Stimulated activated naive CD8-positive, alpha-beta T cell treated with anti-CD3 and anti-CD28 coated beads, Interleukin-15, Interleukin-2, amounts not matched to agents 100 U/mL and 50 U/mL, for 24 hours (primary cell): ENCODE data around the gene ZNF638.

Experiments used
- ATAC-seq: fragments of 150-1000 bp; cut with Tn5 transposase; one replicate; pipeline ENCODE4 v1.10.0; 2021
- DNase-seq: peaks from one replicate; pipeline ENCODE4 v3.0.0; 2021

Gene ZNF638

GRCh38 chr2:71336802-71337201, 5.2 kb downstream of the ZNF638 start:
- DNase-seq (no peak), ATAC-seq (no peak)

- DNase-seq = no peak
- no peak for ATAC-seq
Measured at GRCh38 chr2:71337776-71338175, 6.2 kb downstream of the ZNF638 start.

- no peak for ATAC-seq
Measured at GRCh38 chr2:71339685-71340084, 8.1 kb downstream of the ZNF638 start.

GRCh38 chr2:71340176-71340575, 8.6 kb downstream of the ZNF638 start:
- ATAC-seq = no peak
- no peak for DNase-seq

More at GRCh38 chr2:71339685-71340084, 8.1 kb downstream of the ZNF638 start:
- no peak for DNase-seq

- ATAC-seq (no peak), DNase-seq (no peak)
Measured at GRCh38 chr2:71341645-71342044, 10.1 kb downstream of the ZNF638 start.

GRCh38 chr2:71346065-71346464, 14.5 kb downstream of the ZNF638 start:
- DNase-seq = no peak
- ATAC-seq = no peak

- DNase-seq (no peak), ATAC-seq (no peak)
Measured at GRCh38 chr2:71347517-71347916, 15.9 kb downstream of the ZNF638 start.

- no peak for DNase-seq
- ATAC-seq = no peak
Measured at GRCh38 chr2:71348302-71348701, 16.7 kb downstream of the ZNF638 start.

GRCh38 chr2:71353248-71353647, 21.7 kb downstream of the ZNF638 start:
- DNase-seq = no peak
- ATAC-seq = peak; percentile 79

GRCh38 chr2:71358931-71359671, 27.5 kb downstream of the ZNF638 start:
- ATAC-seq (peak; percentile 92), DNase-seq (peak; percentile 15)

GRCh38 chr2:71360434-71360975, 28.9 kb downstream of the ZNF638 start:
- DNase-seq (no peak), ATAC-seq (no peak)

- no peak for ATAC-seq
- no peak for DNase-seq
Measured at GRCh38 chr2:71361631-71362030, 30.0 kb downstream of the ZNF638 start.

GRCh38 chr2:71362447-71362846, 30.9 kb downstream of the ZNF638 start:
- no peak for DNase-seq
- no peak for ATAC-seq

GRCh38 chr2:71370015-71370414, 38.4 kb downstream of the ZNF638 start:
- DNase-seq = no peak
- ATAC-seq = no peak

- ATAC-seq = no peak
Measured at GRCh38 chr2:71372042-71372441, 40.5 kb downstream of the ZNF638 start.

GRCh38 chr2:71379086-71379485, 47.5 kb downstream of the ZNF638 start:
- ATAC-seq = no peak

More at GRCh38 chr2:71372042-71372441, 40.5 kb downstream of the ZNF638 start:
- no peak for DNase-seq

GRCh38 chr2:71380665-71381064, 49.1 kb downstream of the ZNF638 start:
- DNase-seq = no peak
- ATAC-seq = no peak

More at GRCh38 chr2:71379086-71379485, 47.5 kb downstream of the ZNF638 start:
- no peak for DNase-seq

GRCh38 chr2:71385012-71385411, 53.4 kb downstream of the ZNF638 start:
- DNase-seq (no peak), ATAC-seq (no peak)

- DNase-seq (no peak), ATAC-seq (no peak)
Measured at GRCh38 chr2:71388214-71388613, 56.6 kb downstream of the ZNF638 start.

- DNase-seq (no peak), ATAC-seq (no peak)
Measured at GRCh38 chr2:71389384-71390072, 57.9 kb downstream of the ZNF638 start.

- ATAC-seq (no peak), DNase-seq (no peak)
Measured at GRCh38 chr2:71393216-71393615, 61.6 kb downstream of the ZNF638 start.

- DNase-seq (no peak), ATAC-seq (no peak)
Measured at GRCh38 chr2:71395471-71395870, 63.9 kb downstream of the ZNF638 start.

GRCh38 chr2:71402427-71402826, 70.8 kb downstream of the ZNF638 start:
- no peak for ATAC-seq
- DNase-seq = no peak
